SK-N-SH treated with all-trans-retinoic acid at 6 μM for 48 hours (cell line): ENCODE results near the gene PSME4.

Experiments
- BACH2 ChIP-seq: fragments of 250-450 bp; sonication (Bioruptor Pico); IDR thresholded peaks from 2 replicates; pipeline ENCODE4 v1.9.0; 2021; ENCODE audit warnings: mild to moderate bottlenecking, borderline replicate concordance
- ESRRG ChIP-seq: fragments of 250-450 bp; sonication (Bioruptor Pico); IDR thresholded peaks from 2 replicates; pipeline ENCODE4 v1.6.1; 2021; ENCODE audit warnings: mild to moderate bottlenecking
- GLIS3 ChIP-seq: fragments of 250-450 bp; sonication (Bioruptor Pico); IDR thresholded peaks from 2 replicates; pipeline ENCODE4 v1.5.0; 2020; ENCODE audit warnings: mild to moderate bottlenecking, moderate library complexity
- PATZ1 ChIP-seq: fragments of 250-450 bp; sonication (Bioruptor Pico); IDR thresholded peaks from 2 replicates; pipeline ENCODE4 v1.8.0; 2020; ENCODE audit warnings: mild to moderate bottlenecking, moderate library complexity, borderline replicate concordance
- POU6F1 ChIP-seq: fragments of 250-450 bp; sonication (Bioruptor Pico); IDR thresholded peaks from 2 replicates; pipeline ENCODE4 v1.8.0; 2021; ENCODE audit warnings: low read depth, mild to moderate bottlenecking, moderate library complexity, borderline replicate concordance
- RARB ChIP-seq: fragments of 250-450 bp; sonication (Bioruptor Pico); IDR thresholded peaks from 2 replicates; pipeline ENCODE4 v1.8.0; 2021; ENCODE audit warnings: mild to moderate bottlenecking, moderate library complexity
- ZFP3 ChIP-seq: fragments of 250-450 bp; sonication (Bioruptor Pico); IDR thresholded peaks from 2 replicates; pipeline ENCODE4 v1.5.0; 2020; ENCODE audit warnings: mild to moderate bottlenecking, moderate library complexity
- ZFP30 ChIP-seq: fragments of 450-650 bp; formaldehyde crosslinking; IDR thresholded peaks from 2 replicates; pipeline ENCODE4 v1.5.0; 2022; ENCODE audit warnings: mild to moderate bottlenecking, moderate library complexity

GRCh38 chr2:53945538-53945937 is 25.3 kb downstream of the PSME4 start:
- TF ChIP-seq RARB (CRISPR knock-in tag) (no peak), GLIS3 (CRISPR knock-in tag) (no peak), ZFP3 (CRISPR knock-in tag) (no peak), PATZ1 (CRISPR knock-in tag) (no peak), ESRRG (CRISPR knock-in tag) (no peak), ZFP30 (CRISPR knock-in tag) (no peak), POU6F1 (no peak), BACH2 (CRISPR knock-in tag) (no peak)
